Retina (tissue), 1 donor: Measurements from ENCODE around the gene SLIT3.

Source experiments
- DNase-seq: peaks from one replicate; pipeline ENCODE4 v3.0.0-alpha.2; 2016

SLIT3 gene

DNA sequence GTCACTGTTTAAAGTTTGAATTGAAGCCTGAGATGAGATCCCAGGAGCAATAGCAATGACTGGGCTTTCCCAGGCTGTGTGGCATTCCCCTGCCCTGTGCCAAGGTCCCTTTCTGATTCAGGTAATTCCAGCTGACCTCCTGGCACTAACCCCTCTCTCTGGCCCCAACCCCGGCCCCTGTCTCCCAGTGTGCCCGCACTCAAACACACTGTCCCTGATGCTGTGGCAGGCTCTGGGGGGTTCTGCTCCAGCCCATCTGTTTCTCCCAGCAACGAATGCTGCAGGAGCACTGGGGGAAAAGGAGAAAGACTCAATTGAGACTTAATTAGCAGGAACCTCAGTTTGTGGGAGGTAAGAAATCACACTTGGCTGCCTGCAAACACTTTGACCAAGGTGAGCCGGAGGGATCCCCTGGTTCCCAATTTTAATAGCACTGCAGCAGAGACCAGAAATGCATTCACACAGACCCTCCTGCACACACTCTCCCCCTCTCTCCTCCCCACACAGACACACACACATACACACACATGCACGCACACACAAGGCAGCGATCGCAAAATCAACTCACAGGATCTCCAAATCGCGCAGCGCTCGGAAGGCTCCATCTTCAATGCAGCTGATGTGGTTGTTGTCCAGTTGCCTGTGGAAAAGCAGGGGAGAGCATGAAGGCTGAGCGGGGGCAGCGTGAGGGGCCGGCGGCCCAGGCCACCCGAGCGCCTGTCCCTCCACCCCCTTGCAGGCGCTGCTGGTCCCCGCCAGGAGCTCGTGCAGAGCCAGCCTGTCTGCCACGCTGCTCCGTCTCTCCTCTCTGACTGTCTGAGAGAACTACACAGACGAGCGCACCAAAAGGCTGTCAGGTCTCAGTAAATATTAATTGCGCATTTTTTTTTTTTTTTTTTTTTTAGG, 456.7 kb downstream of the SLIT3 start:
- DNase-seq: peak; percentile 86

DNA sequence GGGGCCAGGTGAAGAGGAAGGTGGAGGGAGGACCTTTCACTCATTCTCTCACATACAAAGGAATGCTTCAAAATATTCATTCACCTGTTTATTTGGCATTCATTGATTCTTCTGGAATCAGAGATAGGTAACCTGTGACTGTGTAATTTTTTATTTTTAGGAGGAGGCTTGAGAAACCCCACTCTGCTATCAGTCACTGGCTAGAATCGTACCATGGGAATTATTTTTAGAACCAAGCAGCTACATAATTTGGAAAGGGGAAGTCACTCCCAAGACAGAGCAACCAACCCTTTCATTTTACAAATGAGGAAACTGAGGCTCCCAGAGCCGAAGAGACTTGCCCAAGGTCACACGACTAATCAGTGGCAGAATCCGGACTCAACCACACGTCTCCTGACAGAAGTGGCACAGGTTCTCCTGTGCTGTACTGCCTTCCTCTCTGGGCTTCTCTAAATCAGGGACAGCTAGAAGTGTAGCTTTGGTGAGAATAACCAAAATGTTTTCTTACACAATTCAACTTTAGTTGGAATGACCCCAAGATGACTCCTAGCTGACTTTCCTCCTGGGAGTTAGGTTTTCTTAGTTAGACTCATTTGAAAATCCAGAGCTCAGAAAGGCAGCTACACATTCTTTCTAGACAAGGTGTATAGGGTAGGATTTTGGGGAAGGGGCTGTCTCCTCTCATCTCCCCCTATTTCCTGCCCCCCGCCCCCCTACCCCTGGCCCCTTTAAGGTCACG, 457.5 kb downstream of the SLIT3 start:
- no peak for DNase-seq

- DNase-seq: no peak
These were observed 458.3 kb downstream of the SLIT3 start for GRCh38 chr5:168842571-168843205.

GRCh38 chr5:168837852-168838251, 463.1 kb downstream of the SLIT3 start:
- DNase-seq: no peak

DNA sequence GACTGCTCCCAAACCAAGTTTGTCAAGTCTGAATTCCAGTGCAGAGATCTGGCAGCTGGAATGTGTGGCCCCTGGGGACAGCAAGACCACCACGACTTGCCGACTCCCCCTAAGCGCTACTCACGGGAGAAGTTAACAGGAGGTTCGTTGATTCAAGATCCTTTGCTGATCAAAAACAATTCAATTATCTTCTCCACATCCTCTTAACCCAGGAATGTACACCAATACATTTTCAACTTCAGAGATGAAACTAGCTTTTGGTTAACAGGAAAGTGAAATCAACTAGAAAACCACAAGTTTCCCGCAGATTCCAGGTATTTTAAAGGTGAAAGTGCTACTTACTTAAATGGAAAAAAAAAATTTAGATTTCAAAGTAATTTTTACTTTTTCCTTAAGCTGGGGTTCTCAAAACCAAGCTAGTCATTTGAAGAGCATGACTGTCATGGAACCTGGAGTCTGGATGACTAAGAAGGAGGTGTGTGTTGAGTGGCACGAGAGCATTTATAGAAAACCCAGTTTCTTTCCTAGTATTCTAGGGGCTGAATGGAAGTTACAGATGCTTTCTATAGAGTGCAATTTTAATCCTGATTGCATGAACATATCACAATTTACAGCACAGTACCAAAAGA, 464.2 kb downstream of the SLIT3 start:
- no peak for DNase-seq

DNA sequence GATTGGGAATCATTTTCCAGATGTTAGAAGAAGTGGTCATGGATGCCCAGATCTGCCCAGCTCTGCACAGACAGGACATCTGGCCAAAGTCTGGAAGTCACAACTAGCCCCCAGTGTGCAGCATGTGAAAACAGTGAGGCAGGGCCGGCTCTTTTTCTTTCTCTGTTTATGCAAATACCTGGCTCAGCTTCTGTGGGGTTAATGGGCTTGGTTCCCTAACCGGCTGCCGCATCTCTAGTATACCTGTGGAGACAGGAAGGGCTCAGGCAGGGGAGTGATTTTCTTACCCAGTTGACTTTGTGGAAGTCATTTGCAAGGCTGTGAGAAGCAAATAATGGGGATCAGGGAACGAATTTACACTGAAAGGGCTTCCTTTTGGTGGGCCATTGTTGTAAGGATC, 467.0 kb downstream of the SLIT3 start:
- no peak for DNase-seq

DNA sequence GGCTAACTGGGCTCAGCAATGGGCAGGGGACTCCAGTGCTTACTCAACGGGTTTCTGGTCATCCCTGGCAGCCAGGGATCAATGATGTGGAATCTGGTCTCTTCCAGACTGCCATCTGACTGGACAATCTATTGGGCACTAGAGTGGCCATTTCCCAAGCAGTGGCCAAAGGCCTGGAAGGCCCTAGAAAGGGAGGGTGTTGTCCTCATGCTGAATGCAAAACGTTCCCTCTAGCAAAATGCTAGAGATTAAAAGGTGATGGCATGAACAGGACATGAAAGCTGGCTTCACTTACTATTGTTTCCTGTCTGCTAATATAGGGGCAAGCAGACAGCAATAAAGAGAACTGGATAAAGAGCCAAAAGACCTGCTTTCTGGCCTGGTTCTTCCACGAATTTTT, 467.6 kb downstream of the SLIT3 start:
- DNase-seq: no peak

DNA sequence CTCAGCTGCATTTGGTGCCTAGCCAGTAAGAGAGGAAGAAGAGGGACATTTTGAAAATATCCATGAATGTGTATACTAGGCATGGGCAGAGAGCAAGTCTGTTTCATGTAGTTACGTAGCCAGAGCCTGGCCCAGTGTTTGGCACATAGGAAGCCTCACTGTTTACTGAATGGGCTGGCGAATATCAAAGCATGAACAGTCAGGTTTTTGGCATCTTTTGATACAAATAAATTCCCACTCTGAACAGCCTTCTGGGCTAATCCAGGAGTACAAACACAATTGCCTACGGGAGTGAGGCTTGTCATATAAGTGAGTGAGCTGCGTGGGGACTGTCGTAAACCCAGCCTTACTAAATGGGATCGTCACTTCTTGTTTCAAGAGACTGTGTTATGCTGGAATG, 468.6 kb downstream of the SLIT3 start:
- no peak for DNase-seq

DNA sequence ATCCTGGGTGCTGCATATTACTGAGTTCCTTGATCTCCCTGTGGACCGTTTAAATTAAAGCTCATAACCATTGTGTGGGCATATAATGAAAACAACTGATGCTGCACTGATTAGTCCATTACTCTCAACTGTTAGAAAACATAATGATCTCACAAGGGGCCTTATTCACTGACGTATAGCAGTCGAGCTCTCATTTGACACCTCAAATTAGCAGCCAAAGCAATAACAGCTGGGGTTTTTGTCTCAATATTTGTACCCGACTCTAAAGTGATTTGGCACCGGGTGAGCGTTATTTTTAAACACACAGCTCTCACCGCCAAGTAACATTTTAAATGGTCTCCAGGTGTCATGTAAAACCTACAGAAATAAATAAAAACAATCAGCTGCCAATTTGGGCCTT, 469.6 kb downstream of the SLIT3 start:
- DNase-seq: no peak

DNA sequence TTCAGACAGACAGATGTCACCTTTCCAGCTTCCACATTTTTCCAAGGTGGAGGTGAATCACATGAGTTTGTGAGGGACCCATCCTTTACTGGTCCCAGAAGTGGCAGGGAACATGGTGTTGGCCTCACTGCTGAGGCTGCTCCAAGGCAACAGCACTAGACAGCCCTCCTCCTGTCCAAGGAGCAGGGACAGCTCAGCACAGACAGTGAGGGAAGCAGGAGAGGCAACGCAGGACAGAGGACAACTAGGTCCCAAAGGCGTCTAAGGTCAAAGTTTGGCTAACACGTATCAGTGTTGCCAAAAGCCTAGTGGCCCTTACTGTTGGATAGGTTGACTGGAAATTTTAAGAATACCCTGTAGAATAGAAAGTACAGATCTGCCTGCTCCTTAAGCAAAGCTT, 470.1 kb downstream of the SLIT3 start:
- DNase-seq: no peak

DNA sequence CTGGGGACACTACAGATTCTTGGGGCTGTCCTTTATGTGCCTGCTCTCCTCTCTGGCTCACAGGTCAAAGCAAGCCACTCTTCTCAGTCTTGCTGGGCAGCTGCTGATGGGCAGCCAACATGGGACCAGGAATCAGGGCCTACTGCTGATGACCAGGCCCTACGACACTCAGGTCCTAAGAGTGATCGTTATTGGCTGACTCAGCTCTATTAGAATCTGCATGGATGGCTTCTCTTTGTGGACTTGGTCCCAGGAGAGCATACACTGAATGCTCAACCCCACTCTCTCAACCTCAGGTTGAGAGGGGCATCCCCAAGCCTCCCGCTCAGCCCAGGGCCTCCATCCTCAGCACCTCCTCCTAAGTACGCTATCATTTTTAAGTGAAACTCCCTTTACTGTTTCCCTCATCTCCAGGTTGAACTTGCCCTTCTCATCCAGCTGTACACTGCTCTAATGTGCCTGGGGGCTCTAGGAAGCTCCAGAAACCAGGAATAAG, 471.0 kb downstream of the SLIT3 start:
- no peak for DNase-seq

- DNase-seq: no peak
These were observed 471.9 kb downstream of the SLIT3 start for GRCh38 chr5:168829044-168829443.

DNA sequence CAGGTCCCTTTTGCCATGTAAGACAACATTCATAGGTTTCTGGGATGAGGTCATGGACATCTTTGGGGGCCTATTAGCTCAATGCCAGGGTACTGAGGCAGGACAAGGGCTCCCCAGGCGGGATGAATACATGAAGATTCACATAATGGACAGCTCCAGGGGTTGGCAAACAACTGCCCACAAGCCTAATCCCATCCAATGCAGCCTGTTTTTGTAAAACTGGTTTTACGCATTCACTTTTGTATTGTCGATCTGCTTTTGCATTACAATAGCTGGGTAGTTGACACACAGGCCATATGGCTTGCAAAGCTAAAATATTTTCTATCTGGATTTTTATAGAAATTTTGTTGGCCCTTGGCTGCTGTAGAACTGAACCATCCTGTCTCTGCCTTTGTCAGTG, 473.3 kb downstream of the SLIT3 start:
- no peak for DNase-seq

GRCh38 chr5:168826246-168826725, 474.7 kb downstream of the SLIT3 start:
- no peak for DNase-seq

- no peak for DNase-seq
These were observed 478.1 kb downstream of the SLIT3 start for GRCh38 chr5:168822745-168823281.

- no peak for DNase-seq
These were observed 478.6 kb downstream of the SLIT3 start for GRCh38 chr5:168822248-168822744.

- DNase-seq: peak; percentile 25
These were observed 480.1 kb downstream of the SLIT3 start for GRCh38 chr5:168820874-168821273.

GRCh38 chr5:168819004-168819621, 481.8 kb downstream of the SLIT3 start:
- peak; percentile 52 for DNase-seq

DNA sequence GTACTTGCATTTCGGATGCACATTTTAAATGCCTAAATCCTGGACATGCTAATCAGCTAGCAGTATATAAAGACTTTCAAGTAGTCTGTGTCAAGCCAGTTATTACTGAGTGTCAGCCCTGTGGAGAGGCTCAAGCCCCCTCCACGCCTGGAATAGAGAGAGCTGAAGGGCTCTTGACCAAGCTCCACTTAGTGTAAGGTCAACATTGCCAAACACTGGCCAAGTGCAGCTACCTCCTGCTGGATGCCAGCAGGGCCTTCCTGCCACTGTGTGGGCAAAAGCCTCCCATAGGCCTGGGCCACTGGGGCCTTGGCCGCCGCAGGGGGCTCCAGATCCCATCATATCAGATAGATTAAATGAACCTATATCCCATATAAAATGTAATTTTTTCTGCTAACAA, 482.4 kb downstream of the SLIT3 start:
- no peak for DNase-seq

DNA sequence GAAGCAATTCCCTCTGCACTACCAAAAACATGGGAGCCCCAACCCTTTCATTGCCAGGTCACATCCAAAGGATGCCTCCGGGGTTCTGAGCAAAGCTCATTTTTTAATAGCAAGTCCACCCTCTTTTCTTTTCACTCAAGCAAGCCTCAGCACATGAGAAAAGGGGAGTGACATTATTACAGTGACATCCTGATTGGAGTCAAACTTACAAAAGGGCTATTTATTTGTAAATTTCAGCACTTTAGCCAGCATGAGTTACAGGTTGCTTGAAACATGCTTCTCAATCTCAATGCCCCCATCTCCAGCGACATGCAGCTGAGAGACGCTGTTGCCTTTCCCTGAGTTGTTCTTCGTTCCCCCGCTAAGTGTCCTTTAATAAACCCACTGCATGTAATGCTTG, 483.3 kb downstream of the SLIT3 start:
- DNase-seq: no peak

DNA sequence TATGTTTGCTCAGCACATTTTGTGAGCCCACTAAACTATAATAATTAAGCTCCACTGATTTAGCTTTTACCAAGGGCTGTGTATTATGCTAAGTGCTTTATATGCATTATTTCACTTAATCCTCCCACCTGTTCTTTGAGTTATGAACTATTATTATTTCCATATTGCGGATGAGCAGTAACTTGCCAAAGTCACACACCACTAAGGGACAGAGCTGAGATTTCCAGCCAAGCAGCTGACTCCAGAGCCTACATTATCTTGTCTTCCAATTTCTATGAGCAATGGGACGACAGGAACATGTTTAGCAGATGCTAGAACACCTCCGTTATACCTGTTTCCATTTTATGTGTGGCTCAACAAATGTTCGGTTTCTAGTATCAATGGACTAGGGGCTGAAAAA, 484.3 kb downstream of the SLIT3 start:
- no peak for DNase-seq
